HG03135 (cell line): ENCODE data around the gene SLC27A4.
"Not testable (repeated sequence)": the region's sequence is repeated elsewhere in the genome, so short reads cannot be mapped to it uniquely, and the experiment has no call there.

Source experiments
- ATAC-seq: cut with Tn5 transposase; IDR thresholded peaks from one replicate; pipeline ENCODE4 v1.9.1; 2021; ENCODE audit warnings: mild to moderate bottlenecking, moderate library complexity; ENCODE audit not compliant: unreplicated experiment

The SLC27A4 gene

GRCh38 chr9:128323791-128324190, 16.5 kb upstream of the SLC27A4 start:
- no peak for ATAC-seq

GRCh38 chr9:128324401-128324800, 15.9 kb upstream of the SLC27A4 start:
- ATAC-seq: no peak

GRCh38 chr9:128325629-128326028, 14.7 kb upstream of the SLC27A4 start:
- no peak for ATAC-seq

- ATAC-seq: no peak
These were observed 6.9 kb upstream of the SLC27A4 start for GRCh38 chr9:128333451-128333869.

GRCh38 chr9:128335161-128335560, 5.2 kb upstream of the SLC27A4 start:
- no peak for ATAC-seq

- ATAC-seq: no peak
These were observed 4.4 kb upstream of the SLC27A4 start for GRCh38 chr9:128335914-128336313.

- ATAC-seq: no peak
These were observed 2.4 kb upstream of the SLC27A4 start for GRCh38 chr9:128337936-128338335.

- ATAC-seq: not testable (repeated sequence)
These were observed 1.3 kb upstream of the SLC27A4 start for GRCh38 chr9:128338852-128339614.

GRCh38 chr9:128340691-128341434, 536 bp downstream of the SLC27A4 start:
- ATAC-seq: peak; percentile 37

GRCh38 chr9:128341435-128341849, 1.1 kb downstream of the SLC27A4 start:
- ATAC-seq: no peak

GRCh38 chr9:128342971-128343680, 2.8 kb downstream of the SLC27A4 start:
- ATAC-seq: no peak

GRCh38 chr9:128343855-128344254, 3.5 kb downstream of the SLC27A4 start:
- ATAC-seq: no peak

- no peak for ATAC-seq
These were observed 4.7 kb downstream of the SLC27A4 start for GRCh38 chr9:128344931-128345605.

GRCh38 chr9:128349125-128349524, 8.8 kb downstream of the SLC27A4 start:
- ATAC-seq: no peak

GRCh38 chr9:128349772-128350171, 9.4 kb downstream of the SLC27A4 start:
- ATAC-seq: no peak

- ATAC-seq: no peak
These were observed 15.1 kb downstream of the SLC27A4 start for GRCh38 chr9:128355451-128355850.

GRCh38 chr9:128358090-128358489, 17.8 kb downstream of the SLC27A4 start:
- no peak for ATAC-seq

- no peak for ATAC-seq
These were observed 18.5 kb downstream of the SLC27A4 start for GRCh38 chr9:128358861-128359260.

GRCh38 chr9:128360826-128361225, 20.5 kb downstream of the SLC27A4 start:
- no peak for ATAC-seq

- ATAC-seq: peak; percentile 11
These were observed 21.1 kb downstream of the SLC27A4 start for GRCh38 chr9:128361296-128361985.
